PC-3 (cell line): Measurements from ENCODE around the gene PTPRN2.

Source experiments
- EZH2 ChIP-seq: fragments of 300-600 bp; sonication (generic); IDR thresholded peaks from one replicate; pipeline ENCODE4 v1.6.1; 2017; ENCODE audit warnings: antibody characterized with exemption, mild to moderate bottlenecking, low read length; ENCODE audit not compliant: unreplicated experiment
- TF ChIP-seq, protein P1 (sequence below): fragments of 300-600 bp; sonication (generic); conservative IDR thresholded peaks from 2 replicates; pipeline ENCODE4 v1.5.1; 2017; ENCODE audit warnings: antibody characterized with exemption, low read depth, mild to moderate bottlenecking, low read length

DNA sequence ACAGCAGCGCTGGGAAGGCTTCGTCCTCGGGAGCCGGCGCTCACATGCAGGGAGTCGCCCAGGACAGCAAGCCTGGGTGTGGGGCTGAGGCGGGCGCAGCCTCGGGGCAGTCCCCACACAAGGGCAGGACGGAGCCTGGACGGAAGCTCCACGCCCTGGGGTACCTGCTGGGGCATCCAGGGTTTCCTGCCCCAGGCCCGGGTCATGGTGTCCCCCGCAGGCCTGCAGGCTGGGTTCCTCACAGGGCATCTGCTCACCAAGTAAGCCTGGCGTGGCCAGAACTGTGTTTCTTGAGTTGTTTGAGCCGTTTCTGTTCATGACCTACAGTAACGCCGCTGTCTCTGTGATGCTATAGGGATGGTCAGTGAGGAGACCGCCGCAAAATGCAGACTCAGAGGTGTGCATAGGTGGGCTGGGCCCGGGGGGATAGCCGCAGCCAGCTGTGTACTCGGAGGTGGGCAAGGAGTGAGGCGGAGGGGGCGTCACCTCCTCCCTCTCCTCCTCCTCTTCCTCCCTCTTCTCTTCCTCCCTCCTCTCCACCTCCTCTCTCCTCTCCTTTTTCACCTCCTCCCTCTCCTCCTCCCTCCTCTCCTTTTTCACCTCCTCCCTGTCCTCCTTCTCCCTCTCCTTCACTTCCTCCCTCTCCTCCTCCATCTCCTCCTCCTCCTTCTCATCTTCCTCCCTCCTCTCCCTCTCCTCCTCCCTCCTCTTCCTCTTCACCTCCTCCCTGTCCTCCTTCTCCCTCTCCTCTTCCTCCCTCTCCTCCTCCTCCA, 811.9 kb downstream of the PTPRN2 start:
- TF ChIP-seq, protein P1, sequence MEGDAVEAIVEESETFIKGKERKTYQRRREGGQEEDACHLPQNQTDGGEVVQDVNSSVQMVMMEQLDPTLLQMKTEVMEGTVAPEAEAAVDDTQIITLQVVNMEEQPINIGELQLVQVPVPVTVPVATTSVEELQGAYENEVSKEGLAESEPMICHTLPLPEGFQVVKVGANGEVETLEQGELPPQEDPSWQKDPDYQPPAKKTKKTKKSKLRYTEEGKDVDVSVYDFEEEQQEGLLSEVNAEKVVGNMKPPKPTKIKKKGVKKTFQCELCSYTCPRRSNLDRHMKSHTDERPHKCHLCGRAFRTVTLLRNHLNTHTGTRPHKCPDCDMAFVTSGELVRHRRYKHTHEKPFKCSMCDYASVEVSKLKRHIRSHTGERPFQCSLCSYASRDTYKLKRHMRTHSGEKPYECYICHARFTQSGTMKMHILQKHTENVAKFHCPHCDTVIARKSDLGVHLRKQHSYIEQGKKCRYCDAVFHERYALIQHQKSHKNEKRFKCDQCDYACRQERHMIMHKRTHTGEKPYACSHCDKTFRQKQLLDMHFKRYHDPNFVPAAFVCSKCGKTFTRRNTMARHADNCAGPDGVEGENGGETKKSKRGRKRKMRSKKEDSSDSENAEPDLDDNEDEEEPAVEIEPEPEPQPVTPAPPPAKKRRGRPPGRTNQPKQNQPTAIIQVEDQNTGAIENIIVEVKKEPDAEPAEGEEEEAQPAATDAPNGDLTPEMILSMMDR = no peak
- no peak for TF ChIP-seq EZH2
